CD8-positive, alpha-beta memory T cell (primary cell): ENCODE results near the gene HSP90AB1. TPM values are rescaled to one million over a fixed set of nuclear protein-coding genes. Genes with fewer than 3 reads are reported as not detected.

ENCODE experiments used
- CTCF ChIA-PET: fragments of 350-600 bp; sonication (Branson Sonifier 250); formaldehyde crosslinking; loops from one replicate; lab custom pipeline; 2021; ENCODE audit warnings: antibody characterized with exemption; lab: Charles Lee
- POLR2A ChIA-PET: fragments of 350-600 bp; sonication (Branson Sonifier 250); formaldehyde crosslinking; loops from one replicate; lab custom pipeline; 2021; ENCODE audit warnings: antibody characterized with exemption; lab: Charles Lee
- DNase-seq, 5 donors: peaks; one replicate each; pipeline versions ENCODE4 v3.0.0 to v3.0.0-alpha.2; 2020 to 2022; ENCODE audit warnings: mixed read lengths in 1 of 5
- H3K27ac ChIP-seq: one replicate; pipeline ENCODE4 v1.7.0; 2013; ENCODE audit warnings: low read depth, mild to moderate bottlenecking, low read length, moderate library complexity
- H3K27me3 ChIP-seq: 2 replicates; pipeline ENCODE4 v1.7.0; 2013; ENCODE audit warnings: low read length, mild to moderate bottlenecking; ENCODE audit not compliant: insufficient read depth, poor library complexity, severe bottlenecking
- H3K36me3 ChIP-seq: 2 replicates; pipeline ENCODE4 v1.7.0; 2013; ENCODE audit warnings: mild to moderate bottlenecking, low read length, moderate library complexity; ENCODE audit not compliant: insufficient read depth
- H3K4me1 ChIP-seq: 2 replicates; pipeline ENCODE4 v1.7.0; 2013; ENCODE audit warnings: mild to moderate bottlenecking, low read length, moderate library complexity; ENCODE audit not compliant: insufficient read depth
- H3K4me3 ChIP-seq: 2 replicates; pipeline ENCODE4 v1.7.0; 2013; ENCODE audit warnings: mild to moderate bottlenecking, low read length
- H3K9me3 ChIP-seq: 2 replicates; pipeline ENCODE4 v1.7.0; 2013; ENCODE audit warnings: mild to moderate bottlenecking, low read length
- H3K27ac Mint-ChIP-seq, 8 donors: one replicate each; pipeline ENCODE4 v1.8.0; 2020 to 2021; ENCODE audit warnings: mixed read lengths in 8 of 8, mild to moderate bottlenecking in 6 of 8, inconsistent platforms in 3 of 8, moderate library complexity in 3 of 8
- H3K27me3 Mint-ChIP-seq, 2 donors: one replicate each; pipeline ENCODE4 v1.8.0; 2020 to 2021; ENCODE audit warnings: mixed read lengths in 2 of 2, mild to moderate bottlenecking in 1 of 2, moderate library complexity in 1 of 2
- H3K36me3 Mint-ChIP-seq, 3 donors: one replicate each; pipeline ENCODE4 v1.8.0; 2020 to 2021; ENCODE audit warnings: mixed read lengths in 3 of 3, inconsistent platforms in 1 of 3, mild to moderate bottlenecking in 1 of 3
- H3K4me1 Mint-ChIP-seq, 3 donors: one replicate each; pipeline ENCODE4 v1.8.0; 2020 to 2021; ENCODE audit warnings: mixed read lengths in 3 of 3, inconsistent platforms in 1 of 3, mild to moderate bottlenecking in 1 of 3
- H3K4me3 Mint-ChIP-seq, 7 donors: one replicate each; pipeline ENCODE4 v1.8.0; 2020 to 2021; ENCODE audit warnings: mixed read lengths in 7 of 7, mild to moderate bottlenecking in 6 of 7, moderate library complexity in 4 of 7, inconsistent platforms in 2 of 7
- H3K9me3 Mint-ChIP-seq, 5 donors: one replicate each; pipeline ENCODE4 v1.8.0; 2020 to 2022; ENCODE audit warnings: mixed read lengths in 5 of 5, mild to moderate bottlenecking in 3 of 5, moderate library complexity in 2 of 5, inconsistent platforms in 1 of 5
- polyA plus RNA-seq: library from polyadenylated mRNA; unstranded; fragments of 300-500 nt; fragmentation: Illumina TruSeq; gene quantifications from one replicate; pipeline ENCODE4 v1.2.3, GENCODE V29; 2021
- total RNA-seq, 2 experiments: library from RNA; stranded (reverse); gene quantifications; one replicate each; pipeline ENCODE4 v1.2.3, GENCODE V29; 2021

The HSP90AB1 gene
- total and polyA plus RNA-seq, 3 experiments from 2014 or later = 460 to 2,400 (median 2,387) TPM

GRCh38 chr6:44224029-44224964 lies 22.6 kb upstream of the HSP90AB1 start:
- Mint-ChIP-seq H3K4me1 (peaks cover 15 to 21% (median 16%) of the 10 kb centered on the region in 3 donors), H3K27me3 (peaks cover 0 to 3% of the 10 kb centered on the region in 2 donors), H3K9me3 (no peaks in the 10 kb centered on the region), H3K4me3 (peak overlapping the region; percentile 81 to 90 (median 84)), H3K27ac (peak overlapping the region in 5 of 8 donors; percentile 1 to 73 (median 63)), H3K36me3 (no peaks in the 10 kb centered on the region)
- Histone ChIP-seq H3K27ac (peak overlapping the region; percentile 45), H3K4me1 (peaks cover 10% of the 10 kb centered on the region), H3K27me3 (peaks cover under 1% of the 10 kb centered on the region), H3K36me3 (no peaks in the 10 kb centered on the region), H3K4me3 (peak overlapping the region; percentile 52), H3K9me3 (no peaks in the 10 kb centered on the region)
- no peak for DNase-seq
- ChIA-PET CTCF (interaction anchor here (0.8 to 8.0 kb wide), 8 partner anchors 11 to 93 kb away, joined by 3 to 69 read pairs (median 4); partner anchors contain the start of genes AARS2 and SLC35B2), POLR2A (interaction anchor here (0.8 to 4.5 kb wide), 5 partner anchors 10 to 40 kb away, joined by 3 to 24 read pairs (median 3); partner anchors contain the start of gene HSP90AB1)

- H3K9me3 ChIP-seq = no peaks in the 10 kb centered on the region
- peak overlapping the region; percentile 45 for H3K27ac ChIP-seq
- no peak overlapping the region for H3K4me3 ChIP-seq
- Mint-ChIP-seq H3K4me3 (peak overlapping the region; percentile 49 to 85 (median 82)), H3K9me3 (no peaks in the 10 kb centered on the region), H3K36me3 (no peaks in the 10 kb centered on the region), H3K4me1 (peaks cover 15 to 21% (median 16%) of the 10 kb centered on the region in 3 donors), H3K27ac (no peak overlapping the region), H3K27me3 (peaks cover 0 to 1% of the 10 kb centered on the region in 2 donors)
- H3K4me1 ChIP-seq = peaks cover 10% of the 10 kb centered on the region
- POLR2A ChIA-PET = interaction anchor here (0.9 to 4.5 kb wide), 2 partner anchors 9 to 23 kb away, joined by 3 to 24 read pairs; partner anchors contain the start of gene HSP90AB1
- CTCF ChIA-PET = interaction anchor here (1.0 to 8.0 kb wide), 6 partner anchors 11 to 52 kb away, joined by 3 to 69 read pairs (median 6); partner anchors contain the start of gene SLC35B2
- DNase-seq = no peak
- no peaks in the 10 kb centered on the region for H3K27me3 ChIP-seq
- no peaks in the 10 kb centered on the region for H3K36me3 ChIP-seq
Observed at GRCh38 chr6:44224965-44225305, 22.0 kb upstream of the HSP90AB1 start.

DNA sequence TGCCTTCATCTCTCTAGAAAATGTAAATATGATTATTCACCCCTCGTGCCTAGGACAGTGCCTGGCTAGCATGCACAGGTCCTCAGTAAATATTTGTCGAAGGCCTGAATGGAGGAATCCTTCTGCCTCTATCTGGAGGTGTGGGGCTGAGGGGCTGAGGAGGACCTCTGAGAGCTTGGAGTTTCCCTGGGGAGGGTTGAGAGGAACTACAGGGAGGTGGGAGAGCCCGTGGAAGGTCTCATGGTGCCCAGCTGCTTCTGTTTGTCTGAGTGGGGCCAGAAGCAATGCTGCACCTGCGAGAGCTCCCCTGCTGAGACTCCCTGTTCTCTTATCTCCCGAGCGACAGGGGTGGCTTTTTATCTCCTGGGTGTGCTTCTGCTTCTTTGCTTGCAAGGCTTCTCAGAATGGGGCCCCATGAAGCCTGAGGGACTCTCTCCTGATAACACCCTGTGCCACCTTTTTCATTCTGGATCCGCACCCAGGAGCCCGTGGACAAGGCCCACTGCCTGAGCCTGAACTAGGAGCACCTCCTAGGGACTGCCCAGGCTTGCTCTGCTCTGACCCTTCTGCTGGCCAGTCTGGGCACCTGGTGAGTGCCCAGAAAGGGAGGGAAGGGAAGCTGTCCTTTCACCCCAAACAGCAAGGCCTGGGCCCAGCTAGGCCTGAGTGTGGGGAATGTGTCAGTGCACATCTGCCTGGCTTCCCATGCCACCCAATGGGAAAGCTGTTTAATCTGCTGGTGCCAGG lies 21.1 kb upstream of the HSP90AB1 start:
- H3K36me3 Mint-ChIP-seq = no peaks in the 10 kb centered on the region
- DNase-seq = no peak
- H3K4me1 Mint-ChIP-seq = peaks cover 15 to 21% (median 16%) of the 10 kb centered on the region in 3 donors
- H3K9me3 Mint-ChIP-seq = no peaks in the 10 kb centered on the region
- no peaks in the 10 kb centered on the region for H3K27me3 ChIP-seq
- H3K4me1 ChIP-seq = peaks cover 10% of the 10 kb centered on the region
- H3K4me3 Mint-ChIP-seq = peak overlapping the region in 3 of 7 donors; percentile 19 to 67 (median 27)
- H3K27me3 Mint-ChIP-seq = no peaks in the 10 kb centered on the region
- no peak overlapping the region for H3K27ac Mint-ChIP-seq
- H3K4me3 ChIP-seq = no peak overlapping the region
- no peaks in the 10 kb centered on the region for H3K36me3 ChIP-seq
- ChIA-PET POLR2A (interaction anchor here (4.5 kb wide), 1 partner anchor 22 kb away, joined by 24 read pairs; the partner anchor contains the start of gene HSP90AB1), CTCF (interaction anchor here (2.0 to 8.0 kb wide), 4 partner anchors 10 to 31 kb away, joined by 4 to 69 read pairs (median 14); partner anchors contain the start of gene SLC35B2)
- peak overlapping the region; percentile 61 for H3K27ac ChIP-seq
- no peaks in the 10 kb centered on the region for H3K9me3 ChIP-seq

GRCh38 chr6:44226368-44227147 lies 20.3 kb upstream of the HSP90AB1 start:
- no peak for DNase-seq
- POLR2A ChIA-PET = interaction anchor here (1.4 kb wide), 1 partner anchor 11 kb away, joined by 3 read pairs; no protein-coding TSS in a partner anchor
- peak overlapping the region in 1 of 7 donors; percentile 27 for H3K4me3 Mint-ChIP-seq

GRCh38 chr6:44227148-44227793 lies 19.6 kb upstream of the HSP90AB1 start:
- peaks cover 13 to 16% (median 16%) of the 10 kb centered on the region in 3 donors for H3K4me1 Mint-ChIP-seq
- POLR2A ChIA-PET = interaction anchor here (1.4 kb wide), 1 partner anchor 10 kb away, joined by 3 read pairs; no protein-coding TSS in a partner anchor

More at GRCh38 chr6:44226368-44227147, 20.3 kb upstream of the HSP90AB1 start:
- Histone ChIP-seq H3K9me3 (no peaks in the 10 kb centered on the region), H3K4me1 (peaks cover 10% of the 10 kb centered on the region), H3K27me3 (no peaks in the 10 kb centered on the region), H3K27ac (peak overlapping the region; percentile 61), H3K36me3 (no peaks in the 10 kb centered on the region), H3K4me3 (no peak overlapping the region)
- Mint-ChIP-seq H3K36me3 (no peaks in the 10 kb centered on the region), H3K9me3 (no peaks in the 10 kb centered on the region), H3K27ac (no peak overlapping the region), H3K4me1 (peaks cover 15 to 21% (median 16%) of the 10 kb centered on the region in 3 donors), H3K27me3 (no peaks in the 10 kb centered on the region)
- CTCF ChIA-PET = interaction anchor here (2.4 to 8.0 kb wide), 3 partner anchors 9 to 30 kb away, joined by 7 to 69 read pairs (median 22); partner anchors contain the start of gene SLC35B2

DNA sequence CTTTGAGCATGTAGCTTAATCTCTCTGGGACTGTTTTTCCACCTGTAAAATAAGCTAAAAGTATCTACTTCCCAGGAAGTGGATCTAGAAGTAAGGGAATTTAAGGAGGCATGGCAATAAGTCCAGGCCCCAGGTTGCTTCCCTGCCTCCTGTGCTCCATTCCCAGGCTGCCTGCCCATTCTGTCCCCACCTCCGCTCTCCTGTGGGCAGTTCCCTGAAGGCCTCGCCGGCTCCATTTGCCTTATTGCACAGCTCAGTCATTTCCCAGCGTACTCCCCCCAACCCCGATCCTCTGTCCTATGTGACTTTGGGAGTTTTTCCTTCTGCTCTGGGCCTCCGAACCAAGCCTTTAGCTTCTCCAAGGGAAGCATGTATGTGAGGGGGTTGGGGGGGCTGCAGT lies 18.9 kb upstream of the HSP90AB1 start:
- POLR2A ChIA-PET = interaction anchor here (1.4 kb wide), 1 partner anchor 9 kb away, joined by 3 read pairs; no protein-coding TSS in a partner anchor
- DNase-seq = no peak
- H3K27ac Mint-ChIP-seq = no peak overlapping the region
- Histone ChIP-seq H3K4me1 (peaks cover 1% of the 10 kb centered on the region), H3K9me3 (no peaks in the 10 kb centered on the region), H3K4me3 (no peak overlapping the region), H3K27ac (no peak overlapping the region), H3K36me3 (no peaks in the 10 kb centered on the region), H3K27me3 (no peaks in the 10 kb centered on the region)
- peaks cover 8 to 11% (median 10%) of the 10 kb centered on the region in 3 donors for H3K4me1 Mint-ChIP-seq
- CTCF ChIA-PET = interaction anchor here (0.6 to 8.0 kb wide), 3 partner anchors 8 to 36 kb away, joined by 3 to 69 read pairs (median 5); no protein-coding TSS in a partner anchor
- no peak overlapping the region for H3K4me3 Mint-ChIP-seq
- no peaks in the 10 kb centered on the region for H3K27me3 Mint-ChIP-seq
- no peaks in the 10 kb centered on the region for H3K9me3 Mint-ChIP-seq
- H3K36me3 Mint-ChIP-seq = no peaks in the 10 kb centered on the region

More at GRCh38 chr6:44227148-44227793, 19.6 kb upstream of the HSP90AB1 start:
- peaks cover 6% of the 10 kb centered on the region for H3K4me1 ChIP-seq
- Mint-ChIP-seq H3K4me3 (no peak overlapping the region), H3K36me3 (no peaks in the 10 kb centered on the region), H3K27ac (no peak overlapping the region), H3K9me3 (no peaks in the 10 kb centered on the region), H3K27me3 (no peaks in the 10 kb centered on the region)
- H3K27me3 ChIP-seq = no peaks in the 10 kb centered on the region
- no peaks in the 10 kb centered on the region for H3K9me3 ChIP-seq
- CTCF ChIA-PET = interaction anchor here (0.6 to 8.0 kb wide), 3 partner anchors 8 to 37 kb away, joined by 3 to 69 read pairs (median 5); no protein-coding TSS in a partner anchor
- no peak for DNase-seq
- no peaks in the 10 kb centered on the region for H3K36me3 ChIP-seq
- H3K4me3 ChIP-seq = no peak overlapping the region
- H3K27ac ChIP-seq = peak overlapping the region; percentile 61
